ENCODE data around the gene PDE2A. TPM values are rescaled to one million over a fixed set of nuclear protein-coding genes. Genes with fewer than 3 reads are reported as not detected.

Gene PDE2A
- polyA plus RNA-seq, 3 donors: 0.18 to 1.7 (median 0.53) TPM

- TF ChIP-seq CTCF (IDR thresholded peaks at IDR 0.05): no peak
- no peak overlapping the region for H2AFZ ChIP-seq (ENCODE audit: insufficient read depth, low read depth, low read length, poor library complexity, severe bottlenecking)
- peaks cover 24 to 65% of the 10 kb centered on the region in 2 donors for H3K27me3 ChIP-seq (ENCODE audit: control insufficient read depth in 2 of 2, insufficient read depth in 2 of 2, low read length in 2 of 2)
- H3K27me3 Mint-ChIP-seq (ENCODE audit: low read depth in 3 of 3): peaks cover 68 to 84% (median 75%) of the 10 kb centered on the region in 3 donors
- H3K9ac ChIP-seq (ENCODE audit: insufficient read depth, low read length, poor library complexity, severe bottlenecking): no peak overlapping the region
- H3K27ac ChIP-seq (ENCODE audit: low read depth in 1 of 2, low read length in 2 of 2): no peak overlapping the region
- intact Hi-C loops (cut with micrococcal nuclease): loop anchor here (5.0 kb wide), 2 partner anchors 54 to 106 kb away; no protein-coding TSS in a partner anchor
- DNase-seq: peak in 2 of 3 donors; percentile 30 to 45
- H4K20me1 ChIP-seq (ENCODE audit: insufficient read depth, low read length): no peaks in the 10 kb centered on the region
- H3K27ac Mint-ChIP-seq: peak overlapping the region in 4 of 7 donors; percentile 1 to 77 (median 40)
- H3K4me3 ChIP-seq (replicated peaks in 1 of 3; ENCODE audit: low read depth in 2 of 3, low read length in 3 of 3): no peak overlapping the region
- WGBS (ENCODE audit: insufficient coverage): 60% methylated on average over 4 of the region's 7 CpGs
- no peaks in the 10 kb centered on the region for H3K36me3 ChIP-seq (replicated peaks in 1 of 2; ENCODE audit: control insufficient read depth in 1 of 2, insufficient read depth in 2 of 2, low read length in 2 of 2)
- peaks cover 2 to 17% (median 7%) of the 10 kb centered on the region in 7 donors for H3K9me3 Mint-ChIP-seq
- no peaks in the 10 kb centered on the region for H3K79me2 ChIP-seq (ENCODE audit: insufficient read depth, low read length)
- peaks cover 43 to 46% of the 10 kb centered on the region in 2 donors for H3K4me1 ChIP-seq (ENCODE audit: control insufficient read depth in 1 of 2, insufficient read depth in 2 of 2, low read length in 2 of 2)
- H3K36me3 Mint-ChIP-seq: peaks cover 7 to 26% of the 10 kb centered on the region in 2 donors
- H3K4me2 ChIP-seq (replicated peaks; ENCODE audit: extremely low read depth, low read length, poor library complexity, severe bottlenecking): no peak overlapping the region
- peaks cover 54% of the 10 kb centered on the region for H3K4me1 Mint-ChIP-seq
- peaks cover 0 to 8% of the 10 kb centered on the region in 2 donors for H3K9me3 ChIP-seq (replicated peaks in 1 of 2; ENCODE audit: control insufficient read depth in 1 of 2, insufficient read depth in 1 of 2, low read length in 2 of 2)
- peak overlapping the region in 1 of 2 donors; percentile 90 for H3K4me3 Mint-ChIP-seq
These were observed 85.5 kb downstream of the PDE2A start for GRCh38 chr11:72588421-72589410.

- peaks cover 0 to 8% of the 10 kb centered on the region in 2 donors for H3K9me3 ChIP-seq (replicated peaks in 1 of 2; ENCODE audit: control insufficient read depth in 1 of 2, insufficient read depth in 1 of 2, low read length in 2 of 2)
- Mint-ChIP-seq H3K4me1 (peaks cover 56% of the 10 kb centered on the region), H3K9me3 (peaks cover 4 to 21% (median 8%) of the 10 kb centered on the region in 7 donors), H3K27ac (no peak overlapping the region), H3K27me3 (ENCODE audit: low read depth in 3 of 3) (peaks cover 63 to 80% (median 74%) of the 10 kb centered on the region in 3 donors), H3K4me3 (peak overlapping the region in 1 of 2 donors; percentile 65), H3K36me3 (peaks cover 7 to 27% of the 10 kb centered on the region in 2 donors)
- H3K27ac ChIP-seq (ENCODE audit: low read depth in 1 of 2, low read length in 2 of 2): no peak overlapping the region
- no peaks in the 10 kb centered on the region for H3K79me2 ChIP-seq (ENCODE audit: insufficient read depth, low read length)
- DNase-seq: no peak
- no peak overlapping the region for H3K9ac ChIP-seq (ENCODE audit: insufficient read depth, low read length, poor library complexity, severe bottlenecking)
- no peak for TF ChIP-seq CTCF (IDR thresholded peaks at IDR 0.05)
- no peaks in the 10 kb centered on the region for H4K20me1 ChIP-seq (ENCODE audit: insufficient read depth, low read length)
- no peaks in the 10 kb centered on the region for H3K36me3 ChIP-seq (replicated peaks in 1 of 2; ENCODE audit: control insufficient read depth in 1 of 2, insufficient read depth in 2 of 2, low read length in 2 of 2)
- intact Hi-C loops (cut with micrococcal nuclease): loop anchor here (5.0 kb wide), 2 partner anchors 55 to 105 kb away; no protein-coding TSS in a partner anchor
- peaks cover 24 to 58% of the 10 kb centered on the region in 2 donors for H3K27me3 ChIP-seq (ENCODE audit: control insufficient read depth in 2 of 2, insufficient read depth in 2 of 2, low read length in 2 of 2)
- WGBS (ENCODE audit: insufficient coverage): 92% methylated on average over 1 of the region's 1 CpG
- H3K4me2 ChIP-seq (replicated peaks; ENCODE audit: extremely low read depth, low read length, poor library complexity, severe bottlenecking): no peak overlapping the region
- no peak overlapping the region for H2AFZ ChIP-seq (ENCODE audit: insufficient read depth, low read depth, low read length, poor library complexity, severe bottlenecking)
- H3K4me1 ChIP-seq (ENCODE audit: control insufficient read depth in 1 of 2, insufficient read depth in 2 of 2, low read length in 2 of 2): peaks cover 43 to 46% of the 10 kb centered on the region in 2 donors
- no peak overlapping the region for H3K4me3 ChIP-seq (replicated peaks in 1 of 3; ENCODE audit: low read depth in 2 of 3, low read length in 3 of 3)
These were observed 86.5 kb downstream of the PDE2A start for GRCh38 chr11:72587696-72588095.
